Measurements from ENCODE around the gene UBL4A.

GRCh38 chrX:154457491-154458115, 28.8 kb downstream of the UBL4A start:
- TF ChIP-seq CTCF (optimal IDR thresholded peaks at IDR 0.05 in 1 of 3, IDR thresholded peaks at IDR 0.05 in 1 of 3, conservative IDR thresholded peaks at IDR 0.05 in 1 of 3; ENCODE audit: extremely low read depth in 1 of 3, insufficient read depth in 2 of 3, low read length in 3 of 3): no peak
- no peak for TF ChIP-seq EZH2 (IDR thresholded peaks at IDR 0.05; ENCODE audit: low read length)

All from keratinocyte (primary cell).